ENCODE measurements around the gene GNL1.

GRCh38 chr6:30491991-30492952 lies 64.0 kb downstream of the GNL1 start:
- TF ChIP-seq MAX (IDR thresholded peaks at IDR 0.05; ENCODE audit: insufficient read depth, insufficient read length) = no peak
- TF ChIP-seq CTCF (IDR thresholded peaks at IDR 0.05; ENCODE audit: extremely low read depth in 1 of 2, insufficient read depth in 1 of 2, low read depth in 1 of 2, low read length in 2 of 2) = no peak
